ENCODE data around the gene AHCTF1. TPM values are rescaled to one million over a fixed set of nuclear protein-coding genes. Genes with fewer than 3 reads are reported as not detected.
"Not testable (repeated sequence)": the region's sequence is repeated elsewhere in the genome, so short reads cannot be mapped to it uniquely, and the experiment has no call there.

The AHCTF1 gene
- polyA plus RNA-seq, 1 experiment: 18.1 TPM

- CTCF ChIA-PET: interaction anchor here (1.1 kb wide), 1 partner anchor 497 kb away, joined by 4 read pairs; no protein-coding TSS in a partner anchor
- no peaks in the 10 kb centered on the region for H3K27me3 ChIP-seq (ENCODE audit: control insufficient read depth, insufficient read depth, low read length)
- H3K9me3 ChIP-seq (ENCODE audit: control insufficient read depth, insufficient read depth, low read length): no peaks in the 10 kb centered on the region
- POLR2A ChIA-PET: no interaction called here
- TF ChIP-seq, protein P1, sequence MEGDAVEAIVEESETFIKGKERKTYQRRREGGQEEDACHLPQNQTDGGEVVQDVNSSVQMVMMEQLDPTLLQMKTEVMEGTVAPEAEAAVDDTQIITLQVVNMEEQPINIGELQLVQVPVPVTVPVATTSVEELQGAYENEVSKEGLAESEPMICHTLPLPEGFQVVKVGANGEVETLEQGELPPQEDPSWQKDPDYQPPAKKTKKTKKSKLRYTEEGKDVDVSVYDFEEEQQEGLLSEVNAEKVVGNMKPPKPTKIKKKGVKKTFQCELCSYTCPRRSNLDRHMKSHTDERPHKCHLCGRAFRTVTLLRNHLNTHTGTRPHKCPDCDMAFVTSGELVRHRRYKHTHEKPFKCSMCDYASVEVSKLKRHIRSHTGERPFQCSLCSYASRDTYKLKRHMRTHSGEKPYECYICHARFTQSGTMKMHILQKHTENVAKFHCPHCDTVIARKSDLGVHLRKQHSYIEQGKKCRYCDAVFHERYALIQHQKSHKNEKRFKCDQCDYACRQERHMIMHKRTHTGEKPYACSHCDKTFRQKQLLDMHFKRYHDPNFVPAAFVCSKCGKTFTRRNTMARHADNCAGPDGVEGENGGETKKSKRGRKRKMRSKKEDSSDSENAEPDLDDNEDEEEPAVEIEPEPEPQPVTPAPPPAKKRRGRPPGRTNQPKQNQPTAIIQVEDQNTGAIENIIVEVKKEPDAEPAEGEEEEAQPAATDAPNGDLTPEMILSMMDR (IDR thresholded peaks at IDR 0.05; ENCODE audit: low read depth, low read length): no peak
- H3K4me3 ChIP-seq (ENCODE audit: low read depth, low read length): no peak overlapping the region
- DNase-seq (ENCODE audit: low read depth, low spot score): peak; percentile 54
- H3K27ac ChIP-seq (ENCODE audit: low read depth, low read length): peak overlapping the region; percentile 73
These were observed 56.4 kb downstream of the AHCTF1 start for GRCh38 chr1:246875041-246876026.

DNA sequence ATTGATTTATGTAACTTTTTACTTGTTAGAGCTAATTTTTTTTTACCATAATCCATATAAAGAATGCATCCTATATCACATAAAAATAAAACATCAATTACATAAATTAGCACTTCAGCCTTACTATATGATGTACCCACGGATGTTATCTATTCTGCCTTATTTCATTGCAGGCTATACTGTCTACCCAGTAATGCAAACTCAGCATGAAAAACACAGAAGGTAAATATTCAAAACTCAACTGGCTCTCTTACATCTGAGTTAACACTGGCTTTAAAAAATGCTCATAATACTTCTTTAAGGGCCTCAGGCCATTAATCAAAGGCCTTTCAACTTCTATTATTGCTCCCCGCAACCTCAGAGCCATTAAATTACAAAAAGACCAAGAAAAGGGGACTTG is 65.8 kb downstream of the AHCTF1 start:
- TF ChIP-seq, protein P1 (IDR thresholded peaks at IDR 0.05; ENCODE audit: low read depth, low read length): no peak
- POLR2A ChIA-PET: no interaction called here

DNA sequence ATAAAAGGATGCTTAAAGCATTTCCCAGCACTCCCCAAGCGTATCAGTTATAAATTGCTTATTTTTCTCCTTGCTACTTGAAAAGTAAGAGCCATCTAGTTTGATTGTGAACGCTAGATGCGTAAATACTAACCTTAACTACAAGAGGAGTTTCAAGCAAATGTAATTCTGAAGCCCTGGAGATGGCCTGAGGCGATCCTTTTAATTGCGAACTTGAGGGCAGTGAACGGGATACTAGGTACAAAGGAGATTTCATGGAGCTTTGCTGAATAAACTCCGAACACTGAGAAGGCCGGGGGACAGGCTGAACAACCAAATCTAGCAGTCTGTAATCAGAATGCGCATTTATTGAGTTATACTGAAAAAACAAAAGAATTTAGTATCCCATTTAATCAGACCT is 68.0 kb downstream of the AHCTF1 start:
- DNase-seq (ENCODE audit: low read depth, low spot score); H3K4me3 ChIP-seq (ENCODE audit: low read depth, low read length); H3K27ac ChIP-seq (ENCODE audit: low read depth, low read length); CTCF ChIA-PET; H3K9me3 ChIP-seq (ENCODE audit: control insufficient read depth, insufficient read depth, low read length); H3K27me3 ChIP-seq (ENCODE audit: control insufficient read depth, insufficient read depth, low read length): not testable (repeated sequence)
- POLR2A ChIA-PET: interaction anchor here (0.6 kb wide), 1 partner anchor 20 kb away, joined by 3 read pairs; no protein-coding TSS in a partner anchor

More for the DNA sequence above, 65.8 kb downstream of the AHCTF1 start:
- no peak overlapping the region for H3K4me3 ChIP-seq (ENCODE audit: low read depth, low read length)
- no peaks in the 10 kb centered on the region for H3K9me3 ChIP-seq (ENCODE audit: control insufficient read depth, insufficient read depth, low read length)
- H3K27me3 ChIP-seq (ENCODE audit: control insufficient read depth, insufficient read depth, low read length): no peaks in the 10 kb centered on the region
- H3K27ac ChIP-seq (ENCODE audit: low read depth, low read length): no peak overlapping the region
- DNase-seq (ENCODE audit: low read depth, low spot score): no peak
- CTCF ChIA-PET: no interaction called here

DNA sequence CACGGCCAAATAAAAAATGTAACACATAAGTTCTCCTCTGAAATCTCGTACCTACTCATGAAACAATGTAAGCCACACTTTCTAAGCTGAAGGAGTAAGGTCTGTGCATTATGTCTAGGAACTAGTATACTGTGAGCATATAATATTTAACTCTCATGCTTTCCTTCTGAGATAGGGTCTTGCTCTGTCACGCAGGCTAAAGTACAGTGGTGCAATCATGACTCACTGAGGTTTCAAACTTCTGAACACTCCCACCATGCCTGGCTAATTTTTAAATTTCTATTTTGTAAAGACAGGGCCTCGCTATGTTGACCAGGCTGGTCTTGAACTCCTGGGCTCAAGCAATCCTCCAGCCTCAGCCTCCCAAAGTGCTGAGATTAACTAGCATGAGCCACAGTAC is 71.3 kb downstream of the AHCTF1 start:
- DNase-seq (ENCODE audit: low read depth, low spot score): no peak
- ChIA-PET CTCF (no interaction called here), POLR2A (no interaction called here)
- H3K4me3 ChIP-seq (ENCODE audit: low read depth, low read length): no peak overlapping the region
- TF ChIP-seq, protein P1 (IDR thresholded peaks at IDR 0.05; ENCODE audit: low read depth, low read length): no peak
- no peak overlapping the region for H3K27ac ChIP-seq (ENCODE audit: low read depth, low read length)
- H3K27me3 ChIP-seq (ENCODE audit: control insufficient read depth, insufficient read depth, low read length): no peaks in the 10 kb centered on the region
- no peaks in the 10 kb centered on the region for H3K9me3 ChIP-seq (ENCODE audit: control insufficient read depth, insufficient read depth, low read length)

GRCh38 chr1:246856371-246856770 is 75.4 kb downstream of the AHCTF1 start:
- TF ChIP-seq, protein P1 (IDR thresholded peaks at IDR 0.05; ENCODE audit: low read depth, low read length): no peak
- ChIA-PET CTCF (no interaction called here), POLR2A (no interaction called here)

DNA sequence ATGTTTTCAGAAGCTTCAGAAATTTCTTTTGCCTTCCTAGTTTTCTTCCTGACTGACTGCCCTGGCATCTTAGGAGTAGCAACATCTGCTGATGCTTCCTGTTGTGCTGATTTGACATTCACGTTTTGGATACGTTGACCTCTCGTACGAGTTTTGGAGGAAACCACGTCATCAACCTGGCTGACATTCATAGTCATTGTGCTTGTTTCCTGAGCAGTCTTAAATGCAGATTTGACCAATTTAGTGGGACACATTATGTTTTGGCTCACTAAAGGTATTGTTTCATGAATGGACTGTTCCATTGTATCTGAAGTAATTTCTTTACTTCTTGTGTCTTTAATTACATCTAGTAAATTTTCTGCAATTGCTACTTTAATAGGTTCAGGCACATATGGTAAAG is 81.1 kb downstream of the AHCTF1 start:
- H3K27ac ChIP-seq (ENCODE audit: low read depth, low read length); H3K4me3 ChIP-seq (ENCODE audit: low read depth, low read length); POLR2A ChIA-PET; CTCF ChIA-PET; DNase-seq (ENCODE audit: low read depth, low spot score); H3K27me3 ChIP-seq (ENCODE audit: control insufficient read depth, insufficient read depth, low read length); H3K9me3 ChIP-seq (ENCODE audit: control insufficient read depth, insufficient read depth, low read length): not testable (repeated sequence)

More at GRCh38 chr1:246856371-246856770, 75.4 kb downstream of the AHCTF1 start:
- Histone ChIP-seq H3K9me3 (ENCODE audit: control insufficient read depth, insufficient read depth, low read length) (no peaks in the 10 kb centered on the region), H3K27ac (ENCODE audit: low read depth, low read length) (no peak overlapping the region), H3K27me3 (ENCODE audit: control insufficient read depth, insufficient read depth, low read length) (no peaks in the 10 kb centered on the region), H3K4me3 (ENCODE audit: low read depth, low read length) (no peak overlapping the region)
- no peak for DNase-seq (ENCODE audit: low read depth, low spot score)
